GM19240 (cell line): ENCODE data around the gene SLC6A11.

Experiments used
- DNase-seq: peaks from one replicate; pipeline ENCODE4 v3.0.0; 2011; ENCODE audit warnings: low spot score; ENCODE audit not compliant: insufficient read length

Gene SLC6A11

DNA sequence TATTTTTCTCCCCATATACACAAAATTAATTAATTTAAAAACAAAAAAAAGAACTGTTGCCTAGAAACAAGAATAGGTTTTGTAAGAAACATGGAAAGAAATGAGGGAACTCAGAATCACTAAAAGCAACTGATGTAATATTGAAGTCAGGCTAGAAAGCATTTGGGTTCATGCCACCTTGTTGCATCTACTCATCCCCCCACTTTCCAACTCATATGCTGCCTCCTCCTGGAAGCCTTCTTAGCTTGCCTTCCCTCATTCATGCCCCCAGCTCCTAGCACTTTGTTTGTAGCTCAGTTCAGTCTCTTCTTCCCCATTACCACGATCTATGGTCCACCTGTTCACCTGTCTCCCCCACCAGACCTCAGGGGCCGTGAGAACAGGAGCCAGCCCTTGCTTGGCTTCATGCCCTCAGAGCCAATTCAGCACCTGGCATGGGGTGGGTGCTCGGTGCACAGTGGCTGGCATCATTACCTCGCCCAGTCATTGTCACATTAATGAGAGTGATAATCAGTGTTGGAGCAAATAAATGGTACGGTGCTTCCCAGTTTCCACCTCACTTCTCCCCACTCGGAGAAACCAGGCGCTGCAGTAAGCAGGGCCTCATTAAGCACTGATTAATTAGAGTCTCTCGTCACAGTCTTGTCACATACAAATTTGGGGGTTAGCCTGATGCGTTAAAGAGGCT lies 114.1 kb downstream of the SLC6A11 start:
- DNase-seq = no peak

DNA sequence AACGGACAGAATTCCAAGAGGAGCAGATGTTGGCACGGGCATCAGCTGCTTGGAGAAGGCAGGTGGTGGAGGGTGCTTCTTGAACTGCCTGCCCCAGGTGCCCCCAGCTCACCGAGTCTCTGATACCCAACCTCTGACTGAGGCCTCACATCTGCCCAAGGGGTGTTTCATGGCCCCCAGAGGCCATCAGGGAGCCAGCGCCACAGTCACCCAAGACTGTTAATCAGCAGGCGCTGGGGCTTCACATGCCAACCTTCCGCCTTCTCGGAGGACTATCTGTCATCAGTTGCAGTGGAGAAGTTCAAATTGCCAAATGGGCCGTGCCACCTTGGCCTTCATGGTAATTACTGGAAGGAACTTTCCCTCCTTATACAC lies 114.6 kb downstream of the SLC6A11 start:
- DNase-seq = no peak

DNA sequence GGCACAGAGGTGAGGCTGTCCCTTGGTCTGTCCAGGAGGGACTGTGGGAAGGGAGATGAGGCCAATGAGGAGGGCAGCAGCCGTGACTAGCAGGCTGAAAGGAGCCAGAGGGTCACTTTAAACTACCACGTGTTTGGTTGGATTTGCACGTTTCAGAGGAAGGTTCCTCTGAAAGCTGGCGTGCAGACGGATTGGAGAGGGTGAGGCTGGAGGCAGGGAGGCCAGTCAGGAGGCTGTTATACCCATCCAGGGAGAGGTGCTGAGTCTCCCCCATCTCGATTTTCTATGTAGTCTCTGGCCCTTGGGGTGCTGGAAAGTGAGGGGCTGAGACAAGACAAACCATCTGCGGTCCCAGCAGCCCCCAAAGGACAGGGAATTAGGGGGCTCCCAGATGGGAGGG lies 116.6 kb downstream of the SLC6A11 start:
- DNase-seq = no peak

DNA sequence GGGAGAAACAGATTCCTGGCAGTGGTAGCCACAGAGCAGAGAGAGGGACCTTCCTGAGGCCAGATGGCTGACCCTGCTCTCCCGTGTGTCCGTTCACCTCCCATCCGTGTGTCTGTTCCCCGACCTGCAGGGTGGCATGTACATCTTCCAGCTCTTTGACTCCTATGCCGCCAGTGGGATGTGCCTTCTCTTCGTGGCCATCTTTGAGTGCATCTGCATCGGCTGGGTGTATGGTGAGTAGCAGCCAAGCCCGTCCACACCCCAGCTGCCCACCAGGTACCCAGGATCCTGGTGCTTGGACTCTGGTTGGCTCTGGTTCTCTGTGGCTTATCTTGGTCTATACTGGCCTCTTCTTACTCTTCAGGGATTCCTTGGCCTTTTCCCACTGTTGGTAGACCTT lies 117.0 kb downstream of the SLC6A11 start:
- DNase-seq = no peak

DNA sequence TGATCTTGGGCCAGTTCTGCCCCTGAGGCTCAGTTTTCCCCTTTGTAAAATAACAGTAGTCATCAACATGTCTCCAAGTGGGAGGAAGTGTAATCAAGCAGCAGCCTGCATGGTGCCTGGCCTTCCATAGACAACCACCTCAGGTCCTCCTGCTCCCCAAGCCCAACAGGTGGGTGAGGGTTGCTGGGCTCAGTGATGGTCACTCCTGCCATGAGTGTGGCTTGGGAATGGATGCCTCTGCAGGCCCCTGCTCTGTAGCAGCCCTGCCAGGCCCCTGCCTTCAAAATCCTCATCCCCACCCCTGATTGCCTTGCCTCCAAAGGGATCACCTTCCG lies 117.4 kb downstream of the SLC6A11 start:
- DNase-seq = no peak

DNA sequence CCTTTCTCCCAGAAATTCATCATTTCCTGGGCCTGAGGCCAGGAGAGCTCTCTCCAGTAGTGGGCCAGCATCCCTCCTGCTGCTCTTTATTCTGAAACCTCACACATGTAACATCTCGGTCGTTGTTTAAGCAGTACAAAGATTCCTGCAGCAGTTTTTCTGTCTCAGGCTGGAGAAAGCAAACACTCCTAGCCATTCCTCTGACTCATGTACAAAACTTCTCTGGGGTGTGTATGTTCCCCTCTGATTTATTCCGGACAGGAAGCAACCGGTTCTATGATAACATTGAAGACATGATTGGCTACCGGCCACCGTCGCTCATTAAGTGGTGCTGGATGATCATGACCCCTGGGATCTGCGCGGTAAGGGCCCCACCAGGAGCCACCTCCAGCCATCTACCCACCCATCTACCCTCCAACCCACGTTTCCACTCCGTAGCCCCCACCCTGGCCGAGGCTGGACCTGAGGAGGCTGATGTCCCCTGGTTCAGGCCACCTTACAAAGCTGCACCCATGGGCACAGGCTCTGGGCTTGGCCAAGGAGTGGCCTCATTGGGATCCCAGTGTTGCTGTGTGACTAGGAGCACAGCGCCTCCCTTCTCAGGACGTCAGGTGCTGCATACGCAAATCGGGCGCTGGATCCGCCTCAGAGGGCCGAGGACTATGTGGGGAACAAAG lies 117.9 kb downstream of the SLC6A11 start:
- DNase-seq = no peak

DNA sequence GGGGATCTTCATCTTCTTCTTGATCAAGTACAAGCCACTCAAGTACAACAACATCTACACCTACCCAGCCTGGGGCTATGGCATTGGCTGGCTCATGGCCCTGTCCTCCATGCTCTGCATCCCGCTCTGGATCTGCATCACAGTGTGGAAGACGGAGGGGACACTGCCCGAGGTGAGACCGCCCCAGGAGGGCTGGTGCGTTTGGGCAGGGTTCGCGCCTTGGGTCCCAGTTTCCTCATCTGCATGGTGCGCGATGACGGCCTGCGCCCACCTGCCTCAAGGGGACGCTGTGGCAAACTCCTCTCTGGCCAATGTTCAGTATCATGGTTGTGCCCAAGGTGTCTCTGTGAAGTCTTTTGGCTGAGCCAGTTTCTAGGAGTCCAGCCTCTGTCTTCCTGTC lies 119.0 kb downstream of the SLC6A11 start:
- no peak for DNase-seq

DNA sequence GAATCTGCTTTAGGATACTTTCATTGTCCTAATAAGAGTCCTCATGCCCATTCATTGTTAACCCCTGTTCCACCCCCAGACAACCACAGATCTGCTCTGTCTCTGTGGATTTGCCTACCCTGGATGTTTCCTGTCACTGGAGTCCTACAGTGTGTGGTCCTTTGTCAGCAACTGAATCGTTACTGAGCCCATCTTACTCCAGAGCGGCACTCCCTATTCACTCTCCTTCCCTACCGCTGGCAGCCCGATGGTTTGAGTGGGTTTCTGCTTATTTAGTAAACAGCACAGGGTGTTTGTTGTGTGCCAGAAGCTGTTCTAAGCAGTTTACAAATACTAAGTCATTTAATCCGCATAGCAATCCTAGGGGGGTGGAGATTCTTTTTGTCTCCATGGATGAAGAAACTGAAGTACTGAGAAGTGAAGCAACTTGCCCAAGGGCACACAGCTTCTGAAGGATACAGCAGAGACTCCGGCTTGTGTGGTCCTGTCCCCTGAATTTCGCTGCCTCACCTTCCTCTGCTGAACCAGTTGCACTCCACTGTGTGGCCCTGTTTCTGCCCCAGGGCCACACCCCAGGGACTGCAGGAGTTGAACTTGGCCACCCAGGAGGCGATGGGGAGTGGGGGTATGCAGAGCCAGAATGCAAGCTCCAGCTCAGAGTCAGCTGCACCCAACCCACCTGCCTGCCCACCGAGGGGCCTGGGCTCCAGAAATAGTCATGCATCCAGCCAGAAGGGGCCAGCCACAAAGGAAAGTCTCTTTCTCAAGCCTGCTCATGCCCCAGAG lies 120.0 kb downstream of the SLC6A11 start:
- DNase-seq = no peak

DNA sequence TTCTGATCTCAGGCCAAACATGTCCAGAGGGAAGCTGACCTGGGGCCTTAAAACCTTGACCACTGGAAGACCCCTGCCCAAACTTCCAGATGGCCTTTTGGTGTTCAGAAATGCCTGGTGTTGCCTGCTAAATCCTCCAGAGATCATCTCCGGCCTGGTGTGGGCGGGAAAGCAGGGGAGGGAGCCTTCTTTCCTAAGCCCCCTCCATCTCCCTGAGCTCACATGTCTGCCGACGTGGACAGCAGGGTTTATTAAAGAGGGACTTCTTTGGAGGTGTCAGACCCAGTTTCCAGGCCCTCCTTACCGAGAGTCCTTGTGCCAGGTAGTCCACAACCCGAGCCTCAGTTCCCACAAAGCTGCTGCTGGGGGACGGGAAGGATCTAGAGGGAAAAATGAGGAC lies 120.7 kb downstream of the SLC6A11 start:
- no peak for DNase-seq

DNA sequence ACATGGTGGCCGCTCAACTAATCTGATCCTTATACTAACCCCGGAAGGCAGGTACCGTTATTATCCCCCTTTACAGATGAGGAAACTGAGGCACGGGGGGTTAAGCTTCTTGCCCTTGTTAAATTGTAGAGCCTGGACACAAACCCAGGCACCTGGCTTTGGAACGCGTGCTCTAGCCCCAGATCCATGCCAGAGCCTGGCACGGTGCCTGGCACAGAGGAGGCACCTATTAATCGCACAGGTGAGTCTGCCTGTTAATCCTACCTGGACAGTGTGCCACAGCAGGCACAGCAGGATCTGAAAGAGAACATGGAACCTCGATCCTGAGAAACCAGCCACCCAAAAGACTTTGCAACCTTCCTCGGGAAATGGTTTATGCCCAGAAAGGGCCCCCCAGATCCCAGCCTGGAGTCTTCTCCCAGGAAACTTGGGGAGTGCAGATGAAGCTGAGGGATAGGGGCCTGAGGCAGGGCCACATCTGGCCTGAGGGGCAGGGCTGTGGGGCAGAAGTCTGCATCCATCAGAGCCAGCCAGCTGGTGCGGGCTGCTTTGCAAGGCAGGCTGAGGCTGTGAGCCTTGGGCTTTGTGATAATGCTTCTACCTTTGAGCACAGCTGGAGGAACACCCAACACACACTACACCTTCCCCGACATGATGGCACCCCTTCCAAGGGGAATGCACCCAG lies 121.3 kb downstream of the SLC6A11 start:
- DNase-seq = no peak

DNA sequence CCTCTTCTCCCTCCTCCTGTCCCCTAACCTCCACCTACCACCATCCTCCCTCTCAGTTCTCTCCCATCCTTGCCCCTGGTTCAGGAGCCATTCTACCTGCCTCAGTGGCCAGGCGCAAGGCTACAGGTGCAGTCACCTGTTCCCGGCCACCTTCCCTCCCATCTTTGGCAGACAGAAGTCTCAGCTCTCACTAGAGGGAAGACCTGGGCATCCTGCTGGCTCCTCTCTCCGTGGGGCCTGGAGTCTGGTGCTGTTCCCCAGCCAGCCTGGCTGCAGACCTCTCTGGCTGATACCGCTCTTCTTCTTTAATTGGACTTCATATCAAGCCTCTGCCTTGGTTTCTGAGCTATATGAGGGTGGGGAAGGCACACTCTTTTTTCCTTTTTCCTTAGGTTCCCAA lies 123.5 kb downstream of the SLC6A11 start:
- no peak for DNase-seq

DNA sequence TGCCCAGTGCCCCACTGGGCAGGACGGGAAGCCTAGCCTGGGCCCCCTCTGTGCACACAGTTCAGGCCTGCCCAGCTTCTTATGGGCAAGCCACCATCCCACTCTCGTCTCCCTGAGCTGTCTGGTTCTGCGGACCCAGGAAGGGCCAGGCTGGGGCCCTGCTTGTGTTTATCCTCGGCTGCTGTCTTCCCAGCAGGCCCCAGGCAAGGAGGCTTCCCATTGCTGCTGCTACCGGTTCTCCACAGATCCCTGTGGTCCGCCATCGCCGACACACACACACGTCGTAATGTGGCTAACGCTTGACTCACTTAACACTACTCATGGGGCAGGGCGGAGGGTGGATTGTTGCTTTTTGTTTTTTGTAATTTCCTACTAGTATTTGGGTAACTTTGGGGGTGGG lies 124.1 kb downstream of the SLC6A11 start:
- DNase-seq = no peak

DNA sequence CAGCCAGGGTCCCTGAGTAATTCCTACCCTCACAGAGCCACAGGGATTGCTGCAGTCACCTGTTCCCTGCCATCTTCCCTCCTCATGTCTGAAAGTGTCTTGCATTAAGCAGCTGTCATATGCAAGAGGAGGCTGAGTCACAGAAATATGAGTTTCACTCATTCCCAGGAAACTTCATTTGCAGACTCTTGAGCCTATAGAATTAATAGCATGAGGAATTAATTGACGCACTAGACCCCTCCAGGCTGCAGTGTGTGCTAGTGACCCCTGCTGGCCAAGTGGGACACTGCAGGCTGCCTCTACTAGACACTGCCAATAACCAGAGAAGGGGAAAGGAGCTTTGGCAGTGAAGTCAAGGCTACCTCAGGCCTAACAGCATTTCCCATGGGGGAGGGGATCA lies 125.9 kb downstream of the SLC6A11 start:
- no peak for DNase-seq

DNA sequence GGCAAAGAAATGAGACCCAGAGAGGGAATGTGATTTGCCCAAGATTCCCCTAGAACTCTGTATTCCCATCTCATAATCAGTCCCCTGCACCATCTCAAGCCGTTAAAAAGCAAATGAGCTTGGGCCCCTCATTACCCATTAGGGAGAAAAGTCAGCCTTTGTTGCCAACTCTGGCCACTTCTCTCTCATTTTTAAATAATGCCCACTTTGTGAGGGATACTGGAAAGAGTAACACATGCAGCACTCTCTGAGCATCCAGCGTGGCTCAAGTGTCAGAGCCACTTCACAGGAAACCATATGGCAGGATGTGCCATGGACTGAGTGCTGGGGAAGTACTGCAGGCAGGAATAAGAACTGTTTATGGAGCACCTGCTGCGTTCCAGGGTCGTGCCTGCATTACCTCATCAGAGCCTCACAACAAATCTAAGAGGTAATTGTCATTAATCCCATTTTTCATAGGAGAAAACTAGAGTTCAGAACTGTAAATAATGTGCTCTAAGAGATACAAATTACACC lies 126.7 kb downstream of the SLC6A11 start:
- no peak for DNase-seq

DNA sequence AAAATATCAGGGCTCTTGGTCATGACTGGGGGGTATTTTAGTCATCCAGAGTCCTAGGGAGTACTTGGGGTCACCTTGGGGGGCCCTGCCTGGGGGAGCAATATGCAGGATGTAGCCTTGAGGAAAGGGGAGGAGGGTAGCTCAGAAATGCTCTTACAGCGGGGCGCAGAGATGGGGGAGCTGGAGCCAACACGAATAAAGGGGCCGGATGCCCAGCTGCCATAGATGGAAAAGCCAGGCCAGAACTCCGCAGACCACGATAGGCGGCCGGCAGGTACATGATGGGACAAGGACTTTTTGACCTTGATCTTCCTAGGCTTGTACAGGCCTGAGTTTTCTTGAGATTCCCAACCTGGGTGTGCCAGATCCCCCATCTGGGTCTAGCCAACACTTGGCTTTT lies 128.8 kb downstream of the SLC6A11 start:
- DNase-seq = no peak

DNA sequence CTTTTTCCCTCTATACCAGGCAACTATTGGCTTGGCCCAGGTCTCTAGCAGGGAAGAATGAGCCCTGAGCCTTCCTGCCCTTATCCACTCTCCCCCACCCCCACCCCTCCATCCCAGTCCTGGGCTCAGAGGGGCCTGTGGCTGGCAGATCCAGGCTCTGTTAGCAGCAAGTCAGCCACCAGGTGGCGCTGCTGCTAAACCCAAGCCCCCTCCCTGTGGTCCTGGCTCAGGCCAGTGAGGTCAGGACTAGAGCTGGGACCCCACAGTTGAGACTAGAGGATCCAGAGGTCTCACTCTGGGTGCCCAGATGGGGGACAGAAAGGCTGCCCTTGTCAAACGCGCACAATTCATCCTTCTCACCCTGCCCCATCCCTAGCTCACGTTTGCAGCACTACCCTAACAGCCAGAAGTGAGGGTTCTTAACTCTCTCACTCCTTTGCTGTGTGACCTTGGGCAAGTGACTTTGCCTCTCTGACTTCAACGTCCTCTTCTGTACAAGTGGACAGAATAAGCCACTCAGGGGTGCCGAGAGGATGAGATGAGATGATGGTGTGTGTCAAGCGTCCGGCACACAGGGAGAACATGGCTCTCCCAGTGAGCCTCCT lies 129.8 kb downstream of the SLC6A11 start:
- peak; percentile 58 for DNase-seq

DNA sequence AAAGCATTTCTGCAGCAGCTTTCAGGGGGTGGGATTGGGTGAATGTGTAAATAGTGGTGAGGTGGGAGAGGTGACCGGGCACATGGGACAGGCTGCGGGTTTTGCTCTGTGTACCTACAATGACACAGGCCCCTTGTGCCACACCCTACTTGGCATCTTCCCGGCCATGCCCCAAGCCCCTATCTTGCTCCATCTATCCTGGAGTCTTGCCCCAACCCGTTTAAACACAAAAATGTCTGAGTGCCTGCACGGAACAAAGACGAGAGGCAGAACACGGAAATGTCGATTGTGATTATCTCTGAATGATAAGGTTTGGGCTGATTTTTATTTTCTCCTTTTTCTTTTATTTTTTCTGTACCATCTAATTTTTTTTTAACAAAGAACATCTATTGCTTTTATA lies 130.5 kb downstream of the SLC6A11 start:
- no peak for DNase-seq

DNA sequence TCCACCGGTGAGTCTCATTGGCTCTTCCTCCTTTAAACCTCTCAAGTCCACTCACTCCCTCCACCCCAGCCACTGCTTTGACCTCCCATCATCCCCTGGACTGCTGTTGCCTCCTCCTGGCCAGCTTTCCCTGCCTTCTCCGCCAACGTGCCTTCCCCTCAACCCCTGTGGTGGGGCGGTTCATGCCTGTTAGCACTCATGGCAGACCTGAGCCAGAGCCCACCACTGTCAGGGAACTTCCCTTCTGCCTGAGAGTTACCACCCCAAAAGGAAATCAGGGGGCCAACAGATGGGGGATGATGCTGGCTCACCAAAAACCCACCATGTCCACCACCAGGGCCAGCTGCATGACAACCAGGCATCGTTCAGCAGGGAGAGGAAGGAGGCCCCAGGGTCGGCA lies 132.3 kb downstream of the SLC6A11 start:
- DNase-seq = no peak

DNA sequence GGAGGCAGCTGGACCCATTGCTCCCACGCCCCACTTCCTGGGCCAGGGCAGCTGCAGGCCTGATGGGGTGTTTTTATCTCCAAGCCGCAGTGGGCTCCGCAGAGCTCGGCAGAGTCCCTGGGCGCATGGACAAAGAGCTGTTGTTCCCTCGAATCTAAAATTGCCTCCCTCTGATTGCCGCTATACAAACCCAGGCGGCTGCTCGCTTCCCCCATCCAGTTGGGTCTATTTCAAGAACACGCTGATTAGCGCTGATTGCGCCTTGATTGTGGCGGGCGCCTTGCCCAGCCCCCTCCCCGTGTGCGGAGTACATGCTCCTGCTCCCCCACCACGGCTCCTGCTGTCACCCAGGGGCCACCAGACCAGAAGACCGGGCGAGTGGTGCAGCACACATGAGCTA lies 133.2 kb downstream of the SLC6A11 start:
- DNase-seq = no peak

DNA sequence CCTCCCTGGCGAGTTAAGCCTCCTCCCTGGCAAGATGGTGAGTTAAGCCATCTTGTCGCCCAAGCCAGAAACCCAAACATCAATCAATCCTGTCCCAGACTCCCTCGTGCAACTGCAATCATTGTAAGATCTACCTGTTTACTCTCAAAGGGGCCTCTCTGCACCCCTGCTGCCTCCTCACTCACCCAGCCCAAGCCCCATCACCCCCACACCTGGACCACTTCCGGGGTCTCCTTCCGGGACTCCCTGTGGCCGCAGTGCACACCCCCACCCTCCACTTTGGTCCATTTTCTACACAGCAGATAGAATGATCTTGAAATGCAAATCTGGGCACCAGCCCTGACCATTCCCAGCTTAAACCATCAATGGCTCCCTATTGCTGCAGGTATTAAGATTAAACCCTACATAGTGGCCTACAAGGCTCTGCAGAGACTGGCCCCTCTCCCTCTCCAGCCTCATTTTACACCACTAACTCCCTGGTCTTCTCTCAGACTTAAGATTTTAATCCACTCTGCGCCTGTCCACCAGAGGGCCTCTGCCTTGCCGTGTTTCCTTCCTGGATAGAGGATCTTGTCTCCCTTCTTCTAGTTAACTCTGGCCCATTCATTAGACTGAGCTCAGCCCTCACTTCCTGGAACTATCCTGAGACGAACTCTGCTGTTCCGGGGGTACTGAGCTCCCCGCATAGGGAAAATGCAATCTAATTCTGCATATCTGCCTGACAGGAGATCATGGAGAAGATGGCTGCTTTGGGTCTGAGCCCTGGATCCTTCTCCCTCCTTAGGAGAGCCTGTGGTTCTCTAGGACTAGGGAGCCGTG lies 134.7 kb downstream of the SLC6A11 start:
- DNase-seq = no peak
